ENCODE results near the gene GDF2.

The GDF2 gene

GRCh38 chr10:47360419-47361040, 38.3 kb downstream of the GDF2 start:
- no peak for DNase-seq (ENCODE audit: low read depth, low spot score)
- TF ChIP-seq EZH2 (IDR thresholded peaks at IDR 0.05), result no peak
- no peak for TF ChIP-seq FOXP2 (optimal IDR thresholded peaks at IDR 0.05; ENCODE audit: control extremely low read depth, extremely low read length, insufficient read depth)
- no peak for TF ChIP-seq POLR2AphosphoS5 (IDR thresholded peaks at IDR 0.05; ENCODE audit: borderline replicate concordance, low read depth, low read length)
- Histone ChIP-seq H3K4me3 (no peak overlapping the region), H3K36me3 (ENCODE audit: insufficient read depth, low read length) (no peaks in the 10 kb centered on the region), H3K27ac (no peak overlapping the region), H3K9me3 (ENCODE audit: low read depth, low read length) (no peaks in the 10 kb centered on the region), H3K9ac (ENCODE audit: insufficient read length) (no peak overlapping the region)

GRCh38 chr10:47361293-47361692, 39.0 kb downstream of the GDF2 start:
- no peak for DNase-seq (ENCODE audit: low read depth, low spot score)
- no peak overlapping the region for H3K9ac ChIP-seq (ENCODE audit: insufficient read length)
- no peaks in the 10 kb centered on the region for H3K9me3 ChIP-seq (ENCODE audit: low read depth, low read length)
- H3K27ac ChIP-seq, result no peak overlapping the region
- H3K4me3 ChIP-seq, result no peak overlapping the region
- TF ChIP-seq FOXP2 (optimal IDR thresholded peaks at IDR 0.05; ENCODE audit: control extremely low read depth, extremely low read length, insufficient read depth) (no peak), EZH2 (IDR thresholded peaks at IDR 0.05) (no peak), POLR2AphosphoS5 (IDR thresholded peaks at IDR 0.05; ENCODE audit: borderline replicate concordance, low read depth, low read length) (no peak)
- no peaks in the 10 kb centered on the region for H3K36me3 ChIP-seq (ENCODE audit: insufficient read depth, low read length)

GRCh38 chr10:47362199-47362598, 39.9 kb downstream of the GDF2 start:
- H3K4me3 ChIP-seq, result no peak overlapping the region
- no peaks in the 10 kb centered on the region for H3K36me3 ChIP-seq (ENCODE audit: insufficient read depth, low read length)
- no peak overlapping the region for H3K27ac ChIP-seq
- no peaks in the 10 kb centered on the region for H3K9me3 ChIP-seq (ENCODE audit: low read depth, low read length)
- DNase-seq (ENCODE audit: low read depth, low spot score), result no peak
- H3K9ac ChIP-seq (ENCODE audit: insufficient read length), result no peak overlapping the region
- no peak for TF ChIP-seq FOXP2 (optimal IDR thresholded peaks at IDR 0.05; ENCODE audit: control extremely low read depth, extremely low read length, insufficient read depth)
- TF ChIP-seq EZH2 (IDR thresholded peaks at IDR 0.05), result no peak
- no peak for TF ChIP-seq POLR2AphosphoS5 (IDR thresholded peaks at IDR 0.05; ENCODE audit: borderline replicate concordance, low read depth, low read length)

GRCh38 chr10:47363781-47364180, 41.5 kb downstream of the GDF2 start:
- no peak for DNase-seq (ENCODE audit: low read depth, low spot score)
- TF ChIP-seq FOXP2 (optimal IDR thresholded peaks at IDR 0.05; ENCODE audit: control extremely low read depth, extremely low read length, insufficient read depth) (no peak), POLR2AphosphoS5 (IDR thresholded peaks at IDR 0.05; ENCODE audit: borderline replicate concordance, low read depth, low read length) (no peak), EZH2 (IDR thresholded peaks at IDR 0.05) (no peak)
- no peaks in the 10 kb centered on the region for H3K9me3 ChIP-seq (ENCODE audit: low read depth, low read length)
- no peak overlapping the region for H3K4me3 ChIP-seq
- H3K36me3 ChIP-seq (ENCODE audit: insufficient read depth, low read length), result no peaks in the 10 kb centered on the region
- H3K9ac ChIP-seq (ENCODE audit: insufficient read length), result no peak overlapping the region
- H3K27ac ChIP-seq, result no peak overlapping the region

DNA sequence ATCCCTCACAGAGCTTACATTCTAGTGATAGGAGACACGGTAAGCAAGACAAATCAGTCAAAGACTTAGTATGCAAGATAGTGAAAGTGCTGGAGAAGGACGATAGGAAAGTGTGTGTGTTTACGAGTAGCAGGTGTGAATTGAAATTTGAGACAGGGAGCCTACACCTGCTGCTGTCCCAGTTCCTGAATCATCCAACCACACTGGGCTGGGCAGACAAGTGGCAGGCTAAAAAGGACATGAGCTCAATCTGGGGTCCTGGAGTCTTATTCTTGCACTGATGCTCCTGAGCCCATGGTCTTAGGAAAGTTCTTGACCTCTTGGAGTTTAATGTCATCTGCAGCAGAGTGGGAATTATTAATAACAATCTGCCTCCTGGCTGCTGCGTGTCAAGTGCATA, 42.1 kb downstream of the GDF2 start:
- TF ChIP-seq POLR2AphosphoS5 (IDR thresholded peaks at IDR 0.05; ENCODE audit: borderline replicate concordance, low read depth, low read length) (no peak), FOXP2 (optimal IDR thresholded peaks at IDR 0.05; ENCODE audit: control extremely low read depth, extremely low read length, insufficient read depth) (no peak), EZH2 (IDR thresholded peaks at IDR 0.05) (no peak)
- DNase-seq (ENCODE audit: low read depth, low spot score), result no peak
- no peaks in the 10 kb centered on the region for H3K36me3 ChIP-seq (ENCODE audit: insufficient read depth, low read length)
- no peaks in the 10 kb centered on the region for H3K9me3 ChIP-seq (ENCODE audit: low read depth, low read length)
- no peak overlapping the region for H3K4me3 ChIP-seq
- no peak overlapping the region for H3K9ac ChIP-seq (ENCODE audit: insufficient read length)
- H3K27ac ChIP-seq, result no peak overlapping the region

- Histone ChIP-seq H3K9ac (ENCODE audit: insufficient read length) (no peak overlapping the region), H3K9me3 (ENCODE audit: low read depth, low read length) (no peaks in the 10 kb centered on the region), H3K27ac (no peak overlapping the region), H3K4me3 (no peak overlapping the region), H3K36me3 (ENCODE audit: insufficient read depth, low read length) (no peaks in the 10 kb centered on the region)
- DNase-seq (ENCODE audit: low read depth, low spot score), result no peak
- TF ChIP-seq POLR2AphosphoS5 (IDR thresholded peaks at IDR 0.05; ENCODE audit: borderline replicate concordance, low read depth, low read length), result no peak
- TF ChIP-seq FOXP2 (optimal IDR thresholded peaks at IDR 0.05; ENCODE audit: control extremely low read depth, extremely low read length, insufficient read depth), result no peak
- TF ChIP-seq EZH2 (IDR thresholded peaks at IDR 0.05), result no peak
Measured at GRCh38 chr10:47364911-47365310, 42.7 kb downstream of the GDF2 start.

DNA sequence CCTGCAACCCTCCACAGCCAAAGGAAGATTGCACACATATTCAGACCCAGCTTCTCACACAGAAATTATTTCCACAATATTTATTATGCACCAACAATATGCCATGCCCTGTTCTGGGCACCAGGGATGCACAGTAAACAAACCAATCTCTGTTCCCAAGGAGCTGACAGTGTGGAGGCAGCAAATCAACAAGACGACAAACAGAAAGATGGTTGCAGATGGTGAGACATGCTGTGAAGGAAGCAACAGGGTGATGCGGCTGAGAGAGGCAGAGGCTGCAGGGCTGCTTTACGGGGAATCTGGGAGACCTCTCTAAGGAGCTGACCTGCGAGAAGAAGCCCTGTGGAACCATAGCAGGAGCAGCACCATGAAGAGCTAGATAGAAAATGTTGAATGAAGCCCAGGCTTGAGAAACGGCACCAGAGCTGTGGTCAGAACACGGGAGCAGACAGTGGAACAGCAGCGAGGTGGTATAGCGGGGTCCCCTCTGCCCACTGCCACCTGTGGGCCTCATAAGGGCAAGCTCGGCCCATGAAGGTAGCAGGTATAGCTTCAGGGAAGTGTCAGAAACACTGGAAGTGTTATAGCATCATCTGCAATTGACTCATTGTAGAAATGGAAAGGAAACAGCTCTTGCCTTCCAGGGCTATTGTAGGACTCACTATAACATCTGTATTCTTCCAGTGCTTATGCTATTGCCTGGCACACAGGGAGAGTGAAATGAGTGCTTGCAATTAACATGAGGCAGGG, 43.4 kb downstream of the GDF2 start:
- Histone ChIP-seq H3K4me3 (no peak overlapping the region), H3K27ac (no peak overlapping the region), H3K9me3 (ENCODE audit: low read depth, low read length) (no peaks in the 10 kb centered on the region), H3K36me3 (ENCODE audit: insufficient read depth, low read length) (no peaks in the 10 kb centered on the region), H3K9ac (ENCODE audit: insufficient read length) (no peak overlapping the region)
- no peak for DNase-seq (ENCODE audit: low read depth, low spot score)
- TF ChIP-seq EZH2 (IDR thresholded peaks at IDR 0.05) (no peak), FOXP2 (optimal IDR thresholded peaks at IDR 0.05; ENCODE audit: control extremely low read depth, extremely low read length, insufficient read depth) (no peak), POLR2AphosphoS5 (IDR thresholded peaks at IDR 0.05; ENCODE audit: borderline replicate concordance, low read depth, low read length) (no peak)

GRCh38 chr10:47366181-47366631, 44.0 kb downstream of the GDF2 start:
- Histone ChIP-seq H3K4me3 (no peak overlapping the region), H3K9me3 (ENCODE audit: low read depth, low read length) (no peaks in the 10 kb centered on the region), H3K9ac (ENCODE audit: insufficient read length) (no peak overlapping the region), H3K27ac (no peak overlapping the region), H3K36me3 (ENCODE audit: insufficient read depth, low read length) (no peaks in the 10 kb centered on the region)
- TF ChIP-seq POLR2AphosphoS5 (IDR thresholded peaks at IDR 0.05; ENCODE audit: borderline replicate concordance, low read depth, low read length) (no peak), EZH2 (IDR thresholded peaks at IDR 0.05) (no peak), FOXP2 (optimal IDR thresholded peaks at IDR 0.05; ENCODE audit: control extremely low read depth, extremely low read length, insufficient read depth) (no peak)
- no peak for DNase-seq (ENCODE audit: low read depth, low spot score)
